ENCODE data around the gene BICDL2. TPM values are rescaled to one million over a fixed set of nuclear protein-coding genes. Genes with fewer than 3 reads are reported as not detected.
"Not testable (repeated sequence)": the region's sequence is repeated elsewhere in the genome, so short reads cannot be mapped to it uniquely, and the experiment has no call there.

The BICDL2 gene
- total and polyA plus RNA-seq, 4 experiments from 2014 or later: not detected

DNA sequence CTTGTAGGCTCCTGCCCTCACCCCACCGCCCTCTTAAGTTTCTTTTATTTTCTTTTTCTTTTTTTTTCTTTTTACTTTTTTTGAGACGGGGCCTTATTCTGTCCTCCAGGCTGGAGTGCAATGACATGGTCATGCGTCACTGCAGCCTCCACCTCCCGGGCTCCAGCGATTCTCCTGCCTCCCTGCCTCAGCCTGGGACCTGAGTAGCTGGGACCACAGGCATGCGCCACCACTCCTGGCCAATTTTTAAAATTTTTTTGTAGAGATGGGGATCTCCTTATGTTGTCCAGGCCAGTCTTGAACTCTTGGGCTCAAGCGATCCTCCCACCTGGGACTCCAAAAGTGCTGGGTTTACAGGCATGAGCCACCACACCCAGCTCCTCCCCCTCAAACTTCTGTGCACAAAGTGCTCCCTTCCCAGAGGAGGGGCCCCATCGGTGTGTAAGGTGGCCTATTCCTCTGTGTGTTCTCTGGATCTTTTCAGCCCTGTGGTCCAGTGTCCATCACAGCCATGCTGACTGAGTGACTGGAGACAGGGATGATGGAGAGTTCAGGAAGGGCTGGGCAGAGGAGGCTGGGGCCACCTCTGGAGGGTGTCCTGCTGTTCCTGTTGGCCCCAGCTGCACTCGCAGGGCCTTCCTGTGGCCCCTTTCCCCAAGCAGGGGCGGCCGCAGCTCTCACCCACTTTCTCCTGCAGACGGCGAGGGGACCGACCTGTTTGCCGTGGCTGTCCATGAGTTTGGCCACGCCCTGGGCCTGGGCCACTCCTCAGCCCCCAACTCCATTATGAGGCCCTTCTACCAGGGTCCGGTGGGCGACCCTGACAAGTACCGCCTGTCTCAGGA lies 19.8 kb upstream of the BICDL2 start:
- H3K4me3 Mint-ChIP-seq: peak overlapping the region in 4 of 8 donors; percentile 6 to 68 (median 60)
- Histone ChIP-seq H3K4me3 (ENCODE audit: low read length in 2 of 2) (no peak overlapping the region), H3K36me3 (ENCODE audit: insufficient read depth, low read length) (no peaks in the 10 kb centered on the region), H3K27ac (ENCODE audit: low read depth, low read length) (no peak overlapping the region), H3K27me3 (ENCODE audit: insufficient read depth, low read length) (no peaks in the 10 kb centered on the region), H3K9me3 (ENCODE audit: control insufficient read depth in 1 of 2, low read length in 2 of 2) (no peaks in the 10 kb centered on the region), H3K4me1 (ENCODE audit: insufficient read depth, low read length) (peaks cover 55% of the 10 kb centered on the region)
- no peak for DNase-seq
- H3K4me1 Mint-ChIP-seq: peaks cover 32 to 68% (median 46%) of the 10 kb centered on the region in 4 donors
- H3K9me3 Mint-ChIP-seq: no peaks in the 10 kb centered on the region
- H3K36me3 Mint-ChIP-seq: peaks cover 4 to 25% of the 10 kb centered on the region in 2 donors
- ChIA-PET CTCF (ENCODE audit: partially characterized antibody) (interaction anchor here (0.9 to 13.3 kb wide), 4 partner anchors 28 to 111 kb away, joined by 3 to 362 read pairs (median 126); partner anchors contain the start of genes ZNF213 and ZSCAN10), POLR2A (ENCODE audit: partially characterized antibody) (interaction anchor here (0.9 to 6.7 kb wide), 7 partner anchors 9 to 71 kb away, joined by 3 to 129 read pairs (median 5); partner anchors contain the start of gene MMP25)
- H3K27ac Mint-ChIP-seq: peak overlapping the region in 6 of 7 donors; percentile 35 to 81 (median 51)
- H3K27me3 Mint-ChIP-seq: no peaks in the 10 kb centered on the region
- intact Hi-C loops (cut with micrococcal nuclease): no loop called here

DNA sequence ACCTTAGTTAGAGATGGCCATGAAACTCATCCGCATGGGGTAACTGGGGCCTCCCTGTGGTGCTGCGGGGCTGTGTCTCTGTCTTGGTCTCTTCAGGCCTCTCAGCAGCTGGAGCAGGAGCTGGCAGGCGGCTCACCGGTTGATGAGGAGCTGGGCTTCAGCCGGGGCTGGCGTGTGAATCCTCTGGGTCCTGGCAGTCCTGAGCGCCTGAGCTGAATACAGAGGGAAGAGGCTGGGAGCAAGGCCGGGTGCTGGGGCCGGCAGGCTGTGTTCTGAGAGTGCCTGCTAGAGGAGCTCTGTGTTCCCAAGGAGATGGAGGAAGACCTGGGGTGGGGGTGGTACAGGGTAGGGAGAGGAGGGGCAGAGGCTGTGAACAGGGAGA lies 19.0 kb upstream of the BICDL2 start:
- ChIA-PET CTCF (ENCODE audit: partially characterized antibody) (interaction anchor here (0.7 to 12.6 kb wide), 4 partner anchors 46 to 112 kb away, joined by 3 to 362 read pairs (median 4); partner anchors contain the start of gene ZNF213), POLR2A (ENCODE audit: partially characterized antibody) (interaction anchor here (0.9 to 6.7 kb wide), 8 partner anchors 8 to 72 kb away, joined by 3 to 129 read pairs (median 4); partner anchors contain the start of gene MMP25)
- Mint-ChIP-seq H3K27ac (peak overlapping the region in 6 of 7 donors; percentile 25 to 95 (median 70)), H3K36me3 (peaks cover 4 to 25% of the 10 kb centered on the region in 2 donors), H3K4me1 (peaks cover 37 to 72% (median 50%) of the 10 kb centered on the region in 4 donors), H3K4me3 (peak overlapping the region in 5 of 8 donors; percentile 60 to 90 (median 66))
- H3K27me3 Mint-ChIP-seq; DNase-seq; intact Hi-C loops (cut with micrococcal nuclease); H3K9me3 Mint-ChIP-seq; H3K27me3 ChIP-seq (ENCODE audit: insufficient read depth, low read length); H3K36me3 ChIP-seq (ENCODE audit: insufficient read depth, low read length); H3K4me3 ChIP-seq (ENCODE audit: low read length in 2 of 2); H3K9me3 ChIP-seq (ENCODE audit: control insufficient read depth in 1 of 2, low read length in 2 of 2): not testable (repeated sequence)
- Histone ChIP-seq H3K4me1 (ENCODE audit: insufficient read depth, low read length) (peaks cover 52% of the 10 kb centered on the region), H3K27ac (ENCODE audit: low read depth, low read length) (peak overlapping the region; percentile 10)

DNA sequence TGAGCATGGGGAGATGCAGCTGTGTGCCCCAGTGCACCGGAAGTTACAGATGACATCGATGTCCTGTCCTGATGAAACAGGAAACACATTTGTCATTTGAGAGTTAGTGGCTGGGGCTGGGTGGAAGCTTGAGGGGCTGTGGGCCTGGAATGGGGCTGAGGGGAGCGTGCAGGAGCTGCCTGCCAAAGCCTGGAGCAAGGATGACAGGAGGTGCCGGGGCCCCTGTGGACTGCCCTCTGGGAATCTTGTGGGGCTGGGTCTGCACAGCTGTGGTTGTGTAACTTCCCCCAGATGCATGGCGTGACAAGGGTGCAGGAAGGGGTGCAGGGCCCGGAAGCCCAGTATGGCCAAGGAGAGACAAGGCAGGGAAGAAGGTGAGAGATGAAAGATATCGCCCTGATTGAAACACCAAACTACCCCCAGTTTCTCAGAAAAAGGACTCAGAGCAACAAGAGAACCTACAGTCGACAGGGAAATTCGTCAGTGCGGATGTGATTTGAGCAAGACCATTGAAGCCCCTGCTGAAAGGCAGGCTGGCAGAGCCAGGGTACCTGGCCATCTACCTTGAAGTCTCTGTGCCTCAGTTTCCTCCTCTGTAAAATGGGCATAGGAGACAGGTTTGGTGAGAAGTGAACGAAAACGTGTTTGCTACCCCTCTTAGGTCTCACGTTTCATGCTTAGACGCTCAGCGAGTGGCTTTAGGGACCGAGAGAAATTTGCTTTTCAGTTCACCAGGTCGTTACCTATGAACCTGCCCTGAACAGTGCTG lies 18.4 kb upstream of the BICDL2 start:
- no peaks in the 10 kb centered on the region for H3K9me3 Mint-ChIP-seq
- ChIA-PET CTCF (ENCODE audit: partially characterized antibody) (interaction anchor here (0.7 to 12.6 kb wide), 5 partner anchors 24 to 113 kb away, joined by 3 to 362 read pairs (median 4); partner anchors contain the start of gene ZNF213), POLR2A (ENCODE audit: partially characterized antibody) (interaction anchor here (0.8 to 6.7 kb wide), 7 partner anchors 8 to 79 kb away, joined by 3 to 129 read pairs (median 5); no protein-coding TSS in a partner anchor)
- H3K27me3 ChIP-seq (ENCODE audit: insufficient read depth, low read length): no peaks in the 10 kb centered on the region
- H3K27ac Mint-ChIP-seq: peak overlapping the region; percentile 50 to 95 (median 85)
- H3K27me3 Mint-ChIP-seq: no peaks in the 10 kb centered on the region
- no peak for DNase-seq
- no peaks in the 10 kb centered on the region for H3K36me3 ChIP-seq (ENCODE audit: insufficient read depth, low read length)
- H3K4me1 Mint-ChIP-seq: peaks cover 35 to 72% (median 48%) of the 10 kb centered on the region in 4 donors
- H3K36me3 Mint-ChIP-seq: peaks cover 4 to 25% of the 10 kb centered on the region in 2 donors
- H3K4me3 ChIP-seq (ENCODE audit: low read length in 2 of 2): no peak overlapping the region
- no peaks in the 10 kb centered on the region for H3K9me3 ChIP-seq (ENCODE audit: control insufficient read depth in 1 of 2, low read length in 2 of 2)
- peak overlapping the region; percentile 10 for H3K27ac ChIP-seq (ENCODE audit: low read depth, low read length)
- peak overlapping the region; percentile 60 to 90 (median 65) for H3K4me3 Mint-ChIP-seq
- intact Hi-C loops (cut with micrococcal nuclease): no loop called here
- peaks cover 47% of the 10 kb centered on the region for H3K4me1 ChIP-seq (ENCODE audit: insufficient read depth, low read length)

DNA sequence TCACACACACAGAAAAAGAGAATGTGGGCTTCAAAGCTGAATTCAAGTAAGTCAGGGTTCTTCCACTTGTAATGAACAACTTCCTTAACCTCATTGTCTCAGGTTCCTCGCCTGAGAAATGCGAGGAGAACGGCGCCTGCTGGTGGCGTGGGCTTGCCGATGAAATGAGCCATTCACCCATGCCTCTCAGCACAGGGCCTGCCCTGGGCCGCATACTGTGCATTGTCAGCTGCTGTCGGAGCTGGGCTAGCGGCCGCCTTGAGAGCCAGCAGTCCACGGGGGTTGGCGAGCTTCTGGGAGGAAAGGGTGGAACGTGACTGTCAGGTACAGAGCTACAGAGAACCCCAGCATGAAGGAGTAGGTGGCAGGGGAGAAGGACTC lies 16.6 kb upstream of the BICDL2 start:
- H3K9me3 ChIP-seq (ENCODE audit: control insufficient read depth in 1 of 2, low read length in 2 of 2); POLR2A ChIA-PET (ENCODE audit: partially characterized antibody); H3K4me3 ChIP-seq (ENCODE audit: low read length in 2 of 2); H3K9me3 Mint-ChIP-seq; H3K27me3 ChIP-seq (ENCODE audit: insufficient read depth, low read length); intact Hi-C loops (cut with micrococcal nuclease); H3K36me3 ChIP-seq (ENCODE audit: insufficient read depth, low read length); H3K27ac ChIP-seq (ENCODE audit: low read depth, low read length); DNase-seq; H3K4me3 Mint-ChIP-seq; CTCF ChIA-PET (ENCODE audit: partially characterized antibody); H3K27me3 Mint-ChIP-seq: not testable (repeated sequence)
- Mint-ChIP-seq H3K36me3 (peaks cover 4 to 20% of the 10 kb centered on the region in 2 donors), H3K27ac (peak overlapping the region in 2 of 7 donors; percentile 3 to 55), H3K4me1 (peaks cover 29 to 66% (median 43%) of the 10 kb centered on the region in 4 donors)
- H3K4me1 ChIP-seq (ENCODE audit: insufficient read depth, low read length): peaks cover 38% of the 10 kb centered on the region

DNA sequence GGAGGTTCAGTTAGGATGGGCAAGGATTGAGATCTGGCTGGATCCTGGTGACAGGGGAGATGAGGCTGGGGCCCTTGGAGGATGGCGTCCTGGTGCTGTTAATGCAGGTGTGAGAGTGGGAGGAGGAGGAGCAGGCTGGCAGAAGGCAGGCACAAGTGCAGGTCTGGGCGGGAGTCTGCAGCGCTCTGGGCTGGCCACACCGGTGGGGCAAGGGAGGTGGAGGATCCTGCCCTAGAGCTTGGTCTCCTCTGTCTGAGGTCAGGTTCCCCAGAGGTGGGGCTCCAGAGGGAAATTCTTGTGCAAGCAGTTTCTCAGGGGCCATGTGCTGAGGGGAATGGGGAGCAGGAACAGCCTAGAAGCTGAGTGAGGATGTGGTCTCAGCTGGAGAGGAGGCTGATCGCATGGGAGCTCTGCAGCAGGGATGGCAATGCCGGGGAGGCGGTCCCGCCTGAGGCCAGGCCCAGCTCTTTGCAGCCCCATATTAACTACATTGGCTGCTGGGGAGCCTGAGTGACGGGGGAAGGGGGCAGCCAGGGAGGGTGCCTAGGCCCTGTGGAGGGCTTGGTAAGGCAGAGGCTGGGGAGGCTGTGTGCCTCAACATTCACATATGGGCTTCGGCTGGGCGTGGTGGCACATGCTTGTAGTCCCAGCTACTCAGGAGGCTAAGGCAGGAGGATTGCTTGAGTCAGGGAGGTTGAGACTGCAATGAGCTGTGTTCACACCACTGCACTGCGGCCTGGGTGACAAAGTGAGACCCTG lies 16.0 kb upstream of the BICDL2 start:
- H3K4me3 ChIP-seq (ENCODE audit: low read length in 2 of 2); DNase-seq; H3K36me3 ChIP-seq (ENCODE audit: insufficient read depth, low read length); H3K9me3 ChIP-seq (ENCODE audit: control insufficient read depth in 1 of 2, low read length in 2 of 2); H3K27ac Mint-ChIP-seq; intact Hi-C loops (cut with micrococcal nuclease); H3K9me3 Mint-ChIP-seq; H3K27me3 Mint-ChIP-seq; POLR2A ChIA-PET (ENCODE audit: partially characterized antibody); H3K27ac ChIP-seq (ENCODE audit: low read depth, low read length); H3K4me3 Mint-ChIP-seq; H3K27me3 ChIP-seq (ENCODE audit: insufficient read depth, low read length): not testable (repeated sequence)
- H3K4me1 ChIP-seq (ENCODE audit: insufficient read depth, low read length): peaks cover 33% of the 10 kb centered on the region
- peaks cover 31 to 69% (median 45%) of the 10 kb centered on the region in 4 donors for H3K4me1 Mint-ChIP-seq
- CTCF ChIA-PET (ENCODE audit: partially characterized antibody): interaction anchor here (1.7 kb wide), 1 partner anchor 21 kb away, joined by 7 read pairs; no protein-coding TSS in a partner anchor
- H3K36me3 Mint-ChIP-seq: peaks cover 4 to 20% of the 10 kb centered on the region in 2 donors

DNA sequence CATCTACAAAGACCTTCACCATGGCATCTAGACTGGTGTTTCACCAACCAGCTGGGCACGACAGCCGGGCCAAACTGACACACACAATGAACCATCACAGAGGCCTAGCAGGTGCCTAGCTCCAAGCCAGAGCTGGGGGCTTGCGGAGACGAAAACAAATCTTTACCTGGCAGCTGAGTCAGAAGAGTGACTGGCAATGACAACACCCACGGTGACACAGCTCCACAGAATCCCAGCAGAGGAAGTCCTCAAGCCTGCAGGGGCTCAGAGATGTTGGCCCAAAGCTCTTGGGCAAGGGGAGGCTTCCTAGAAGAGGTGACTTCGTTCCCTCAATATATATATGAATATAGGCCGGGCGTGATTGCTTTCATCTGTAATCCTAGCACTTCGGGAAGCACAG lies 14.8 kb upstream of the BICDL2 start:
- H3K9me3 Mint-ChIP-seq: no peaks in the 10 kb centered on the region
- DNase-seq: no peak
- ChIA-PET POLR2A (ENCODE audit: partially characterized antibody) (interaction anchor here (0.6 to 2.0 kb wide), 11 partner anchors 9 to 120 kb away, joined by 3 to 7 read pairs (median 4); partner anchors contain the start of genes IL32 and ZNF213), CTCF (ENCODE audit: partially characterized antibody) (interaction anchor here (1.1 to 2.1 kb wide), 4 partner anchors 20 to 79 kb away, joined by 3 to 11 read pairs (median 7); no protein-coding TSS in a partner anchor)
- H3K36me3 Mint-ChIP-seq: peaks cover 4 to 16% of the 10 kb centered on the region in 2 donors
- Histone ChIP-seq H3K27me3 (ENCODE audit: insufficient read depth, low read length) (peaks cover 8% of the 10 kb centered on the region), H3K9me3 (ENCODE audit: control insufficient read depth in 1 of 2, low read length in 2 of 2) (no peaks in the 10 kb centered on the region), H3K4me1 (ENCODE audit: insufficient read depth, low read length) (peaks cover 26% of the 10 kb centered on the region), H3K36me3 (ENCODE audit: insufficient read depth, low read length) (no peaks in the 10 kb centered on the region), H3K4me3 (ENCODE audit: low read length in 2 of 2) (no peak overlapping the region), H3K27ac (ENCODE audit: low read depth, low read length) (no peak overlapping the region)
- intact Hi-C loops (cut with micrococcal nuclease): no loop called here
- H3K27ac Mint-ChIP-seq: peak overlapping the region in 2 of 7 donors; percentile 14 to 35
- peaks cover 0 to 3% of the 10 kb centered on the region in 2 donors for H3K27me3 Mint-ChIP-seq
- H3K4me3 Mint-ChIP-seq: no peak overlapping the region
- H3K4me1 Mint-ChIP-seq: peaks cover 29 to 56% (median 37%) of the 10 kb centered on the region in 4 donors
